CD4-positive, alpha-beta T cell treated with Interleukin-1 beta for 1 hour (primary cell): ENCODE results near the gene WWOX.

Experiments
- DNase-seq, 2 donors: peaks; one replicate each; pipeline ENCODE4 v3.0.0-alpha.2; 2020 to 2022

WWOX gene

GRCh38 chr16:78751601-78752000 lies 652.1 kb downstream of the WWOX start:
- DNase-seq: no peak

GRCh38 chr16:78754713-78755112 lies 655.3 kb downstream of the WWOX start:
- no peak for DNase-seq

- DNase-seq: no peak
Observed at GRCh38 chr16:78755751-78756661, 656.6 kb downstream of the WWOX start.

- no peak for DNase-seq
Observed at GRCh38 chr16:78759596-78759995, 660.1 kb downstream of the WWOX start.

- no peak for DNase-seq
Observed at GRCh38 chr16:78760611-78761010, 661.2 kb downstream of the WWOX start.

GRCh38 chr16:78761427-78761826 lies 662.0 kb downstream of the WWOX start:
- DNase-seq: no peak

- no peak for DNase-seq
Observed at GRCh38 chr16:78762222-78762621, 662.8 kb downstream of the WWOX start.

- no peak for DNase-seq
Observed at GRCh38 chr16:78763821-78764440, 664.5 kb downstream of the WWOX start.

- DNase-seq: no peak
Observed at GRCh38 chr16:78764478-78764877, 665.0 kb downstream of the WWOX start.

GRCh38 chr16:78768226-78768625 lies 668.8 kb downstream of the WWOX start:
- no peak for DNase-seq

GRCh38 chr16:78768718-78769117 lies 669.3 kb downstream of the WWOX start:
- DNase-seq: peak in 1 of 2 donors; percentile 53

- DNase-seq: peak; percentile 77 to 86
Observed at GRCh38 chr16:78770353-78771091, 671.1 kb downstream of the WWOX start.

- DNase-seq: no peak
Observed at GRCh38 chr16:78773291-78773702, 673.8 kb downstream of the WWOX start.

GRCh38 chr16:78773706-78774105 lies 674.3 kb downstream of the WWOX start:
- DNase-seq: no peak

- DNase-seq: no peak
Observed at GRCh38 chr16:78775161-78775561, 675.7 kb downstream of the WWOX start.

- no peak for DNase-seq
Observed at GRCh38 chr16:78778101-78779004, 678.9 kb downstream of the WWOX start.

GRCh38 chr16:78780808-78781207 lies 681.4 kb downstream of the WWOX start:
- DNase-seq: no peak

- DNase-seq: no peak
Observed at GRCh38 chr16:78782572-78782971, 683.1 kb downstream of the WWOX start.

GRCh38 chr16:78783570-78784079 lies 684.2 kb downstream of the WWOX start:
- DNase-seq: no peak

GRCh38 chr16:78784771-78785170 lies 685.3 kb downstream of the WWOX start:
- DNase-seq: no peak

GRCh38 chr16:78785218-78785617 lies 685.8 kb downstream of the WWOX start:
- DNase-seq: no peak

GRCh38 chr16:78786635-78787034 lies 687.2 kb downstream of the WWOX start:
- DNase-seq: no peak
